Spinal cord (tissue), 4 donors: Measurements from ENCODE around the gene SCUBE1. TPM values are rescaled to one million over a fixed set of nuclear protein-coding genes. Genes with fewer than 3 reads are reported as not detected.

Experiments
- polyA plus RNA-seq, 2 donors: library from polyadenylated mRNA; unstranded; fragments of 120-200 nt; gene quantifications; one replicate each; pipeline ENCODE4 v1.2.1, GENCODE V29; 2013; ENCODE audit not compliant: insufficient read length in 2 of 2
- total RNA-seq, 2 donors: library from RNA; depleted of rRNA in 1 of 2; stranded (reverse); fragments of 120-200 nt in 1 of 2; fragments of >200 nt in 1 of 2; gene quantifications; one replicate each; pipeline versions ENCODE4 v1.2.3 to v1.2.4, GENCODE V29; 2013 to 2014

The SCUBE1 gene
- total and polyA plus RNA-seq, 4 donors = 5.3 to 13.1 (median 10.6) TPM

Other genes starting within 250 kb of the SCUBE1 start
- gene BIK, start 232.6 kb downstream of the SCUBE1 start, total RNA-seq = under 1 TPM; 0.50 to 0.79 TPM
- 1 to 10 TPM in 1 of 2 donors, under 1 TPM in 1; 1.00 to 1.1 TPM for gene BIK, start 232.6 kb downstream of the SCUBE1 start, polyA plus RNA-seq
- gene MCAT, start 200.0 kb downstream of the SCUBE1 start, total RNA-seq = 10 to 100 TPM; 10.0 to 19.4 TPM
- gene MCAT, start 200.0 kb downstream of the SCUBE1 start, polyA plus RNA-seq = 10 to 100 TPM; 31.9 to 32.3 TPM
- gene TSPO, start 191.8 kb downstream of the SCUBE1 start, total RNA-seq = 10 to 100 TPM; 38.7 to 80.1 TPM
- 10 to 100 TPM; 40.7 to 43.0 TPM for gene TSPO, start 191.8 kb downstream of the SCUBE1 start, polyA plus RNA-seq
- 10 to 100 TPM; 10.8 to 26.1 TPM for gene TTLL12, start 156.2 kb downstream of the SCUBE1 start, total RNA-seq
- gene TTLL12, start 156.2 kb downstream of the SCUBE1 start, polyA plus RNA-seq = 10 to 100 TPM; 33.4 to 34.3 TPM
- gene MPPED1, start 68.6 kb upstream of the SCUBE1 start, total RNA-seq = 10 to 100 TPM; 14.3 TPM
- gene MPPED1, start 68.6 kb upstream of the SCUBE1 start, polyA plus RNA-seq = 10 to 100 TPM; 17.7 to 23.3 TPM